Measurements from ENCODE around the gene BZW1.
A peak's percentile ranks its signal among the peaks of the same experiment; 100 is the strongest.
"Not testable (repeated sequence)": the region's sequence is repeated elsewhere in the genome, so short reads cannot be mapped to it uniquely, and the experiment has no call there.

The BZW1 gene

GRCh38 chr2:200791905-200792304 is 19.8 kb upstream of the BZW1 start:
- no peak for DNase-seq (ENCODE audit: low read depth in 2 of 2)

DNA sequence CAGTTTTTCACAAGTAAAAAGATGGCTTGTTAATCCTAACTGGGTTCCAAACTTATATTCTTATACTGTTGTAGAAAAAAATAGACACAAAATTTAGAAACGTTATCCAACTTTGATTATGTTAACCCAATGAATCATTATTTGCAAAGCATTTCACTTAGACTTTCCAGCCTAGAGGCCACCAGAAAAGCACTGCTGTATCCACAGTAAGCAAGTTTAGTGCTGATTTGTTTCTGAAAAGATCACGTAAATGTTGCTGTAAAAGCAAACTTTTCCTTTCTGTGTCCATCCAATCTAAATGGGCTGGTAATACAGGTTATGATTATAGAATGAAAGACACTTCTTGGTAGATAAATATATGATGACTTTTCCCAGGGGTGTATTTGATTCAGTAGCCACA is 17.6 kb upstream of the BZW1 start:
- no peak for DNase-seq (ENCODE audit: low read depth in 2 of 2)

GRCh38 chr2:200795028-200795440 is 16.7 kb upstream of the BZW1 start:
- DNase-seq (ENCODE audit: low read depth in 2 of 2), result no peak

- no peak for DNase-seq (ENCODE audit: low read depth in 2 of 2)
Observed at GRCh38 chr2:200796561-200796960, 15.1 kb upstream of the BZW1 start.

GRCh38 chr2:200797242-200797770 is 14.4 kb upstream of the BZW1 start:
- DNase-seq (ENCODE audit: low read depth in 2 of 2), result no peak

DNA sequence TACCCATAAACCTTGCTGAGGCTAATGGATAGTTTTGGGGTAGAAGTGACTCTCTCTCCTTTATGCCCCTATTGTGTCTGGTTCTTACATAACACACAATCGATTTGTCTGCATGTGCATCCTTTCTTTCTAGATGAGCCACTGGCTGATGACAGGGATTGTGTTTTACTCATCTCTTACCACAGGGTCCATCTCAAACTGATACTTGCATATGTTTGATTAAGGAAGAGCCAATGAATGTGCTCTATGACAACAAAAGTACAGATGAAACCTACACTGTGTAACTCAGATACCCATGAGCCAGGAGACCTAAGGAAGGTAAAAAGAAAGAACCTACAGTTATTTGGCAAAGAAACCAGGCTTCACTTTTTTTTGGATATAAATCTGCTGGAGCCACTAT is 13.2 kb upstream of the BZW1 start:
- DNase-seq (ENCODE audit: low read depth in 2 of 2), result no peak

- no peak for DNase-seq (ENCODE audit: low read depth in 2 of 2)
Observed at GRCh38 chr2:200800458-200800857, 11.3 kb upstream of the BZW1 start.

GRCh38 chr2:200801431-200801830 is 10.3 kb upstream of the BZW1 start:
- not testable (repeated sequence) for DNase-seq (ENCODE audit: low read depth in 2 of 2)

DNA sequence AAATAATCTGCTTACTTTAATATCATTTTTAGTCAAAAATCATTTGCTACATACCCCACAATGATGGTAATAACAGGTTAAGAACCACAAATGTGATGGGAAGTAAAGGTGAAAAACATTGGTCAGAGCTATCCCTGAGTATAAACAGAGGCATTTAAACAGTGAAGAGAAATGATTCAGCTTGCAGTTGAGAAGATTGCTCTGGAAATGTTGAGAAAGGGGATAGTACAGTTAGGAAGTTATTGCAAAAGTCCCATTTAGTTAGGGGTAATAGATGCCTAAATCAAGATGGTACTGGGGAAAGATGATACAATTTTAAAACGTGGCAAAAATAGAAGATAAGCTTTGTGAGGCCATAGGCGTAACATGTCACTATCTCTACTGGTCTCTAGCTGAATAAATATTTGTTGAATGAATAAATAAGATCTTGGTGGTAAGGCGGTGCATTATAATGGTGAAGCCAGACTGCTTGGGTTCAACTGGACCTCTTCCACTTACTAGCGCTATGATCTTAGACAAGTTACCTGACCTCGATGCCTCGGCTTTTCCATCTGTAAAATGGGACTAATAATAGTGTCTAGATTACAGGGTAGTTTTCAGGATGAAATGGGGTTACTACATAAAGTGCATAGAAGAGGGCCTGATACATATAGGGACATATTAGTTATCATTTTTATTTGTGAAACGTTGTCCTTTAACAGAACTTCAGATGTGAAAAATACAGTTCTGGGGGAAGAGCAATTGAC is 2.0 kb upstream of the BZW1 start:
- DNase-seq (ENCODE audit: low read depth in 2 of 2), result no peak

DNA sequence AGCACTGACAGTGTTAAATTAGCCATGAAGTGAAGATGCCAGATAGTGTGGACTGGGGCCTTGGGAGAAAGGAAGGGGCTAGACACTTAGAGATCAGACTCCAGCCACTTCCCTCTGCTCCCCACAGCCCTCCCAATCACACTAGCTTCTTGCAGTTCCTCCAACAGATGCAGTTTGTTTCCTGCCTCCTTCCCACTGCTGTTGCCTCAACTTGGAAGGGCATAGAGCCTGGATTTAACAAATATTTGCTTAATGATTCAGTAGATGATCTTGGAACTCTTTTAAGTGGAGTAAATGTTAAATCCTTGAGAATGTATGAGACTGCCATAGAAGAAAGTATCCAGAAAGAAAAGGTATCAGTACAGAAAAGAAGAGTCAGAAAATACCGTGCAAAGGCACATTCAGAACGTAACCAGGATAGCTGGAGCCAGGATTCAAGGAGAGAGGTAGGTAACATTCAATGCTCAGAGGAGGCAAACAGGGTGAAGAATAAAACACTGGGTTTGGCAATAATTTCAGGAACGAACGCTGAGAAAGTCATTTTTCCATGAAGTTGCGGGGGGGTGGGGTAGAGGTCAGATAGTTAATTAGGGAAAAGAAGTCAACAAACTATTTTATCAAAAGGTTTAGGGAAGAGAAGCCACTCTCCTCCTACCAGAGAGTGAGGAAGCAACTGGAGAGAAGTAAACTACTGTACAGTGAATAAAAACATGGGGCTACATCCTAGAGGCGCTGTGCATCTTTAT is 1.3 kb upstream of the BZW1 start:
- DNase-seq (ENCODE audit: low read depth in 2 of 2), result no peak

DNA sequence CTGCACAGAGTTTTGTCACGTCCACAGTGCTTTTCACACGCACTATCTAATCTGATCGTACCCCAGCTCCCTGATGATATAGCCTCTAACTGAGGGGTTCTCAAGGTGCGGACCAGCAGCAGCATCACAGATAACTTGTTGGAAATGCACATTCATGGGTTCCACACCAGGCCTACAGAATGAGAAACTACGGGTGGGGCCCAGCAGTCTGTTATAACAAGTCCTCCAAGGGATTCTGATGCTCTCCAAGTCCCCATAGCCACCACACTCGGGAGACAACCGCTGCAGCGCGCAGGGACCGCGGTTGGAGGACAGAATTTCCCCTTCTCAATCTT is 745 bp upstream of the BZW1 start:
- no peak for DNase-seq (ENCODE audit: low read depth in 2 of 2)

- peak; percentile 33 to 34 for DNase-seq (ENCODE audit: low read depth in 2 of 2)
Observed at GRCh38 chr2:200812122-200813022, 662 bp downstream of the BZW1 start.

- no peak for DNase-seq (ENCODE audit: low read depth in 2 of 2)
Observed at GRCh38 chr2:200814276-200814815, 2.6 kb downstream of the BZW1 start.

GRCh38 chr2:200814917-200815316 is 3.2 kb downstream of the BZW1 start:
- no peak for DNase-seq (ENCODE audit: low read depth in 2 of 2)

- not testable (repeated sequence) for DNase-seq (ENCODE audit: low read depth in 2 of 2)
Observed at GRCh38 chr2:200818732-200819131, 7.0 kb downstream of the BZW1 start.

GRCh38 chr2:200820573-200821234 is 9.0 kb downstream of the BZW1 start:
- DNase-seq (ENCODE audit: low read depth in 2 of 2), result no peak

DNA sequence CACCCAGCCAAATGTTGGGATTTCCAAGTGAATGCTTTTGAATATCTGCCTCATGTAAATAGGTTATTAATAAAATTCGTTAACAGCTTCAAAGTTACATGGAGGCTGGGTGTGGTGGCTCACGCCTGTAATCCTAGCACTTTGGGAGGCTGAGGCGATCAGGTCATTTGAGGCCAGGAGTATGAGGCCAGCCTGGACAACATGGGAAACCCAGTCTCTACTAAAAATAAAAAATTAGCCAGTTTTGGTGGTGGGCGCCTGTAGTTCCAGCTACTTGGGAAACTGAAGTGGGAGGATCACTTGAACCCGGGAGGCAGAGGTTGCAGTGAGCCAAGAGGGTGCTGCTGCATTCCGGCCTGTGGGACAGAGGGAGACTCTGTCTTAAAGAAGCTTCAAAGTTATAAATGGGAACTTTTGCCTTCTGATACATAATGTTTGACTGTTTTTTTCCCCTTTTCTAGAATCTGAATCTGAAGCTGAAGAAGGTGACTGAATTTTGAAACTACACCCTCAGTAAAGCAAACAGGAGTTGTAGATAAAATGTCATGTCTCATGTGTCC is 10.1 kb downstream of the BZW1 start:
- DNase-seq (ENCODE audit: low read depth in 2 of 2), result no peak

DNA sequence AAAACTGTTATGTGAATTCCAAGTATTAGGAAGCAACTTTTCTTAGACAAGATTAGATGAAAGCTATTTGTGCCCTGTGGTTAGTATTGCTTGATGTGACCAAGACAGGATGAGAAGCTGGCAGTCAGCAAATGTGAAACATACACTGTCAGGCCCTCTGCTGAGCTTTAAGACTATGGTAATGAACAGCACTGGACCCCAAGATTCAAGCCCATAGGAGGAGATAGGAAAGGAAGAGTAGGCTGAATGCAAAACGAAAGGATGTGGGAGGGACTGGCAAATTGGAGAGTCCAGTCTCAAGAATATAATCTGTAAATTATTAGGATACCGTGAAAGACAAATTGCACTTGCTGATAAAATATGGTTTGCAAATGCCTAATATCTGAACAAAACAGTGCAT is 16.4 kb downstream of the BZW1 start:
- DNase-seq (ENCODE audit: low read depth in 2 of 2), result no peak

DNA sequence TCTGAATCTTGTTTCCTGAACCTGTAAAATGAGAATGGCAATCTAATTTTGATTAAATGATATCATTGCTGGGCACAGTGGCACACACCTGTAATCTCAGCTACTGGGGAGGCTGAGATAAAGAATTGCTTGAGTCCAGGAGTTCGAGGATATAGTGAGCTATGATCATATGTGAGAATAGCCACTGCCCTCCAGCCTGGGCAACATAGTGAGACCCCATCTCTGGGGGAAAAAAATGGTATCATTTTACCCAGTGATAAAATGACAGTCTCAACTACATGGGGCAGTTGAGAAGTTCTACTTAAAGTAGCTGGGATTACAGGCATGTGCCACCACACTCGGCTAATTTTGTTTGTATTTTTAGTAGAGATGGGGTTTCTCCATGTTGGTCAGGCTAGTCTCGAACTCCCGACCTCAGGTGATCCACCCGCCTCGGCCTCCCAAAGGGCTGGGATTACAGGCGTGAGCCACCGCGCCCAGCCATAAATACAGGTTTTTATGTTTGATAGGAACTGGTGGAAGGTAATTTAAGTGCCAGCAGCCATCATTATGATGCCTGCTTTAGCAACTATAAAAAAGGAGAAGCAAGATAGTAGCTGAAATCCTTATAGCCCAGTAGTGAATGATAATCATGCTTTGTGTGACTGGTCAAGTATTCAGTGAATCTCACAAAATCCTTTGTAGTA is 17.0 kb downstream of the BZW1 start:
- no peak for DNase-seq (ENCODE audit: low read depth in 2 of 2)

DNA sequence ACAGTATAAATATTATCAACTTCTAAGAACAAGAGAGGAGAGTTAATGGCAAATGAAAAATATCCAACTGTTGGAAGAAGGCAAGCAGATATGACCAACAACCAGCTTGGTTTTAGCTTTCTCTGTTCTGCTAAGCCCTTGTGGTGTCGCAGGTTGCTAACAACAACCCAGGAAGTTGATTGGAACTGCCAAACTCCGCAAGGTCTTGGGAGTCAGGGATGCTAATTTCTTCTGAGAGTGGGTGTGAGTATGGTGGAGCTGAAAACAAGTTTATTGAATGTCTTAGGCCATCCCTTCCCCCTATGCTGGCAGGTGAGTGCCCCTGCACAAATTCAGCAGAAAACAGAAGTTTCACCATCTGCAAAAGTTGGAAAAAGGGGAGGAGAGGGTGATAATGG is 17.5 kb downstream of the BZW1 start:
- no peak for DNase-seq (ENCODE audit: low read depth in 2 of 2)
